ENCODE data around the gene FAM174B. TPM values are rescaled to one million over a fixed set of nuclear protein-coding genes. Genes with fewer than 3 reads are reported as not detected.

FAM174B gene
- total and polyA plus RNA-seq, 4 donors: 19.0 to 59.6 (median 42.3) TPM

- Histone ChIP-seq H3K9ac (ENCODE audit: insufficient read depth in 1 of 2, low read length in 2 of 2) (peak overlapping the region in 1 of 2 donors; percentile 49), H3K27ac (ENCODE audit: low read depth in 1 of 2, low read length in 1 of 2) (no peak overlapping the region), H3K27me3 (ENCODE audit: control insufficient read depth in 3 of 3, insufficient read depth in 3 of 3, low read length in 2 of 3) (no peaks in the 10 kb centered on the region), H3K4me1 (ENCODE audit: control insufficient read depth in 5 of 5, insufficient read depth in 5 of 5, low read length in 5 of 5) (peaks cover 0 to 36% (median 12%) of the 10 kb centered on the region in 5 donors), H3K36me3 (ENCODE audit: control insufficient read depth in 4 of 4, insufficient read depth in 4 of 4, low read length in 4 of 4) (no peaks in the 10 kb centered on the region), H3K4me3 (peak overlapping the region; percentile 67), H3K9me3 (ENCODE audit: control insufficient read depth in 4 of 4, insufficient read depth in 3 of 4, low read length in 3 of 4) (peaks cover 0 to under 1% (median 0%) of the 10 kb centered on the region in 4 donors)
- ATAC-seq (ENCODE audit: insufficient read depth, low FRiP score) (no peak), DNase-seq (peak in 1 of 3 donors; percentile 25)
- TF ChIP-seq CTCF (IDR thresholded peaks at IDR 0.05; ENCODE audit: control extremely low read depth, extremely low read depth): no peak
- 73 to 81% methylated on average over 6 of the region's 6 CpGs for WGBS, 2 donors
Observed at GRCh38 chr15:92656089-92656488, 514 bp upstream of the FAM174B start.

- Histone ChIP-seq H3K4me3 (no peak overlapping the region), H3K27me3 (ENCODE audit: control insufficient read depth in 3 of 3, insufficient read depth in 3 of 3, low read length in 2 of 3) (no peaks in the 10 kb centered on the region), H3K9me3 (ENCODE audit: control insufficient read depth in 4 of 4, insufficient read depth in 3 of 4, low read length in 3 of 4) (peaks cover 0 to 2% (median 0%) of the 10 kb centered on the region in 4 donors), H3K27ac (ENCODE audit: low read depth in 1 of 2, low read length in 1 of 2) (peak overlapping the region in 1 of 2 donors; percentile 74), H3K4me1 (ENCODE audit: control insufficient read depth in 5 of 5, insufficient read depth in 5 of 5, low read length in 5 of 5) (peaks cover 0 to 46% (median 17%) of the 10 kb centered on the region in 5 donors), H3K36me3 (ENCODE audit: control insufficient read depth in 4 of 4, insufficient read depth in 4 of 4, low read length in 4 of 4) (peaks cover 0 to 3% (median 0%) of the 10 kb centered on the region in 4 donors), H3K9ac (ENCODE audit: insufficient read depth in 1 of 2, low read length in 2 of 2) (no peak overlapping the region)
- no peak for TF ChIP-seq CTCF (IDR thresholded peaks at IDR 0.05; ENCODE audit: control extremely low read depth, extremely low read depth)
- WGBS, 2 donors: 50 to 58% methylated on average over 7 of the region's 7 CpGs
- ATAC-seq (ENCODE audit: insufficient read depth, low FRiP score) (no peak), DNase-seq (no peak)
Observed at GRCh38 chr15:92654662-92655061, 913 bp downstream of the FAM174B start.

GRCh38 chr15:92653836-92654539 lies 1.6 kb downstream of the FAM174B start:
- WGBS, 2 donors: 61 to 62% methylated on average over 7 of the region's 7 CpGs
- Histone ChIP-seq H3K36me3 (ENCODE audit: control insufficient read depth in 4 of 4, insufficient read depth in 4 of 4, low read length in 4 of 4) (peaks cover 0 to 3% (median 0%) of the 10 kb centered on the region in 4 donors), H3K9ac (ENCODE audit: insufficient read depth in 1 of 2, low read length in 2 of 2) (no peak overlapping the region), H3K27ac (ENCODE audit: low read depth in 1 of 2, low read length in 1 of 2) (peak overlapping the region in 1 of 2 donors; percentile 74), H3K27me3 (ENCODE audit: control insufficient read depth in 3 of 3, insufficient read depth in 3 of 3, low read length in 2 of 3) (no peaks in the 10 kb centered on the region), H3K4me1 (ENCODE audit: control insufficient read depth in 5 of 5, insufficient read depth in 5 of 5, low read length in 5 of 5) (peaks cover 0 to 46% (median 17%) of the 10 kb centered on the region in 5 donors), H3K9me3 (ENCODE audit: control insufficient read depth in 4 of 4, insufficient read depth in 3 of 4, low read length in 3 of 4) (peaks cover 0 to 2% (median 0%) of the 10 kb centered on the region in 4 donors), H3K4me3 (no peak overlapping the region)
- DNase-seq (peak; percentile 67 to 79 (median 71)), ATAC-seq (ENCODE audit: insufficient read depth, low FRiP score) (peak; percentile 33)
- TF ChIP-seq CTCF (IDR thresholded peaks at IDR 0.05; ENCODE audit: control extremely low read depth, extremely low read depth): no peak
